Liver (tissue), 9 donors: ENCODE data around the gene ARVCF. TPM values are rescaled to one million over a fixed set of nuclear protein-coding genes. Genes with fewer than 3 reads are reported as not detected.
A peak's percentile ranks its signal among the peaks of the same experiment; 100 is the strongest.

ENCODE experiments used
- DNase-seq: peaks from one replicate; pipeline ENCODE4 v3.0.0-alpha.2; 2017; ENCODE audit warnings: low spot score
- H3K27ac ChIP-seq, 2 donors: one replicate each; pipeline ENCODE4 v1.7.0; 2013; ENCODE audit warnings: inconsistent platforms in 2 of 2, low read length in 2 of 2, control low read depth in 1 of 2, low read depth in 1 of 2, mild to moderate bottlenecking in 1 of 2
- H3K27me3 ChIP-seq, 4 donors: one replicate each; pipeline versions ENCODE4 v1.6.1 to v1.7.0; 2013; ENCODE audit warnings: low read length in 3 of 4, inconsistent platforms in 1 of 4, mild to moderate bottlenecking in 1 of 4, moderate library complexity in 1 of 4; ENCODE audit not compliant: control insufficient read depth in 4 of 4, insufficient read depth in 4 of 4
- H3K36me3 ChIP-seq, 4 donors: one replicate each; pipeline versions ENCODE4 v1.6.1 to v1.7.0; 2013; ENCODE audit warnings: low read length in 3 of 4, mild to moderate bottlenecking in 3 of 4, low read depth in 1 of 4, moderate library complexity in 1 of 4; ENCODE audit not compliant: control insufficient read depth in 4 of 4, insufficient read depth in 3 of 4
- H3K4me1 ChIP-seq, 4 donors: one replicate each; pipeline versions ENCODE4 v1.6.1 to v1.7.0; 2013; ENCODE audit warnings: low read length in 3 of 4, mild to moderate bottlenecking in 3 of 4, moderate library complexity in 1 of 4; ENCODE audit not compliant: control insufficient read depth in 4 of 4, insufficient read depth in 4 of 4
- H3K4me3 ChIP-seq, 3 donors: one replicate each; pipeline versions ENCODE4 v1.6.1 to v1.7.0; 2013; ENCODE audit warnings: low read length in 3 of 3, control low read depth in 1 of 3, low read depth in 1 of 3, mild to moderate bottlenecking in 1 of 3
- H3K9ac ChIP-seq, 2 donors: one replicate each; pipeline ENCODE4 v1.7.0; 2013; ENCODE audit warnings: low read length in 2 of 2, mild to moderate bottlenecking in 2 of 2, moderate library complexity in 2 of 2, control low read depth in 1 of 2, low read depth in 1 of 2
- H3K9me3 ChIP-seq, 4 donors: one replicate each; pipeline versions ENCODE4 v1.6.1 to v1.7.0; 2013; ENCODE audit warnings: low read length in 3 of 4; ENCODE audit not compliant: control insufficient read depth in 4 of 4
- CTCF ChIP-seq: fragments of 150-350 bp; IDR thresholded peaks from 2 replicates; pipeline ENCODE4 v1.5.1; 2017; ENCODE audit warnings: improper control_type of control experiment, low read depth, low read length; ENCODE audit not compliant: missing input control
- EGR1 ChIP-seq, 2 donors: IDR thresholded peaks; 2 replicates each; pipeline ENCODE4 v1.6.1; 2016 to 2018; ENCODE audit warnings: antibody characterized with exemption in 2 of 2, low read depth in 2 of 2
- FOXA1 ChIP-seq: IDR thresholded peaks from 2 replicates; pipeline ENCODE4 v1.6.1; 2016; ENCODE audit warnings: antibody characterized with exemption
- FOXA2 ChIP-seq: IDR thresholded peaks from 2 replicates; pipeline ENCODE4 v1.6.1; 2016; ENCODE audit warnings: antibody characterized with exemption
- GABPA ChIP-seq, 2 donors: IDR thresholded peaks in 1 of 2; conservative IDR thresholded peaks in 1 of 2; 2 replicates each; pipeline ENCODE4 v1.6.1; 2016; ENCODE audit warnings: antibody characterized with exemption in 2 of 2, mild to moderate bottlenecking in 1 of 2, moderate library complexity in 1 of 2
- HNF4A ChIP-seq, 2 donors: conservative IDR thresholded peaks; 2 replicates each; pipeline ENCODE4 v1.6.1; 2016; ENCODE audit warnings: antibody characterized with exemption in 2 of 2, mild to moderate bottlenecking in 2 of 2
- HNF4G ChIP-seq: IDR thresholded peaks from 2 replicates; pipeline ENCODE4 v1.6.1; 2016; ENCODE audit warnings: antibody characterized with exemption
- MAX ChIP-seq: IDR thresholded peaks from 2 replicates; pipeline ENCODE4 v1.6.1; 2016; ENCODE audit warnings: antibody characterized with exemption
- NR2F2 ChIP-seq: IDR thresholded peaks from 2 replicates; pipeline ENCODE4 v1.6.1; 2016; ENCODE audit warnings: antibody characterized with exemption
- RAD21 ChIP-seq, 2 donors: IDR thresholded peaks; 2 replicates each; pipeline ENCODE4 v1.6.1; 2016; ENCODE audit warnings: antibody characterized with exemption in 2 of 2, mild to moderate bottlenecking in 2 of 2
- REST ChIP-seq: IDR thresholded peaks from 2 replicates; pipeline ENCODE4 v1.6.1; 2016; ENCODE audit warnings: antibody characterized with exemption, mild to moderate bottlenecking
- RXRA ChIP-seq, 2 donors: IDR thresholded peaks; 2 replicates each; pipeline ENCODE4 v1.6.1; 2017 to 2018; ENCODE audit warnings: antibody characterized with exemption in 2 of 2, mild to moderate bottlenecking in 1 of 2
- SP1 ChIP-seq: IDR thresholded peaks from 2 replicates; pipeline ENCODE4 v1.6.1; 2018; ENCODE audit warnings: antibody characterized with exemption, mild to moderate bottlenecking
- TAF1 ChIP-seq: conservative IDR thresholded peaks from 2 replicates; pipeline ENCODE4 v1.6.1; 2016; ENCODE audit warnings: antibody characterized with exemption, mild to moderate bottlenecking
- ZBTB33 ChIP-seq: IDR thresholded peaks from 2 replicates; pipeline ENCODE4 v1.6.1; 2016; ENCODE audit warnings: antibody characterized with exemption
- WGBS: extraction: QIAGEN DNeasy Blood & Tissue Kit; methylation state at CpG from one replicate; pipeline ENCODE4 v1.1.7; 2013; 5-methylcytosine and 5-hydroxymethylcytosine counted together
- polyA plus RNA-seq, 2 donors: library from polyadenylated mRNA; stranded (reverse) in 1 of 2; unstranded in 1 of 2; fragments of 200-250 nt in 1 of 2; fragments of >200 nt in 1 of 2; fragmentation: Nextera tagmentation in 1 of 2; extraction: Ambion mirVana in 1 of 2; gene quantifications; one replicate each; pipeline versions ENCODE4 v1.2.1 to v1.2.3, GENCODE V29; 2013 to 2015
- total RNA-seq, 2 donors: library from RNA; depleted of rRNA; stranded (reverse); fragments of >200 nt; gene quantifications; one replicate each; pipeline ENCODE4 v1.2.3, GENCODE V29; 2014
- donor health status: healthy.
- donor health status: healthy.
- donor health status: healthy.
- donor health status: healthy.
- donor health status: healthy.

Gene ARVCF
- total and polyA plus RNA-seq, 4 donors, result 3.8 to 48.8 (median 26.1) TPM

GRCh38 chr22:19932367-19933206 lies 84.0 kb downstream of the ARVCF start:
- Histone ChIP-seq H3K9me3 (no peaks in the 10 kb centered on the region), H3K27me3 (no peaks in the 10 kb centered on the region), H3K9ac (no peak overlapping the region), H3K4me3 (no peak overlapping the region), H3K36me3 (peaks cover 0 to 3% (median 0%) of the 10 kb centered on the region in 4 donors), H3K4me1 (peaks cover 2 to 12% (median 9%) of the 10 kb centered on the region in 4 donors), H3K27ac (no peak overlapping the region)
- 82% methylated on average over 12 of the region's 12 CpGs for WGBS
- TF ChIP-seq TAF1 (no peak), EGR1 (IDR thresholded peaks at IDR 0.05; ENCODE audit: low read depth in 2 of 2) (no peak), RAD21 (IDR thresholded peaks at IDR 0.05) (no peak), RXRA (IDR thresholded peaks at IDR 0.05) (no peak)
- peak; percentile 78 for DNase-seq

- peaks cover 0 to 1% (median 1%) of the 10 kb centered on the region in 4 donors for H3K4me1 ChIP-seq
- no peaks in the 10 kb centered on the region for H3K27me3 ChIP-seq
- WGBS, result 97% methylated on average over 8 of the region's 8 CpGs
- H3K9ac ChIP-seq, result no peak overlapping the region
- no peak overlapping the region for H3K4me3 ChIP-seq
- H3K36me3 ChIP-seq, result peaks cover 0 to 3% (median 0%) of the 10 kb centered on the region in 4 donors
- no peaks in the 10 kb centered on the region for H3K9me3 ChIP-seq
- no peak for DNase-seq
- TF ChIP-seq ZBTB33, result no peak
- TF ChIP-seq FOXA1, result no peak
- TF ChIP-seq TAF1, result no peak
- no peak for TF ChIP-seq GABPA (IDR thresholded peaks at IDR 0.05 in 1 of 2, conservative IDR thresholded peaks at IDR 0.05 in 1 of 2)
- TF ChIP-seq SP1, result no peak
- H3K27ac ChIP-seq, result no peak overlapping the region
Measured at GRCh38 chr22:19931514-19931913, 85.1 kb downstream of the ARVCF start.

- TF ChIP-seq FOXA2 (no peak), EGR1 (IDR thresholded peaks at IDR 0.05; ENCODE audit: low read depth in 2 of 2) (no peak), HNF4A (conservative IDR thresholded peaks at IDR 0.05) (no peak), REST (no peak), NR2F2 (no peak), HNF4G (no peak), MAX (no peak), RAD21 (IDR thresholded peaks at IDR 0.05) (no peak), SP1 (no peak), CTCF (no peak)
- 96% methylated on average over 21 of the region's 21 CpGs for WGBS
- H3K9me3 ChIP-seq, result no peaks in the 10 kb centered on the region
- no peak for DNase-seq
- H3K27ac ChIP-seq, result no peak overlapping the region
- no peaks in the 10 kb centered on the region for H3K4me1 ChIP-seq
- H3K27me3 ChIP-seq, result no peaks in the 10 kb centered on the region
- peaks cover 0 to 3% (median 0%) of the 10 kb centered on the region in 4 donors for H3K36me3 ChIP-seq
- no peak overlapping the region for H3K9ac ChIP-seq
- H3K4me3 ChIP-seq, result no peak overlapping the region
Measured at GRCh38 chr22:19930551-19931486, 85.8 kb downstream of the ARVCF start.
